SJCRH30 (cell line): ENCODE data around the gene HMCN2. TPM values are rescaled to one million over a fixed set of nuclear protein-coding genes. Genes with fewer than 3 reads are reported as not detected.

Experiments used
- DNase-seq, 2 experiments: peaks; one replicate each; pipeline ENCODE4 v3.0.0-alpha.2; 2015 to 2020
- H3K27ac ChIP-seq: fragments of 250-450 bp; sonication (Bioruptor Pico); 2 replicates; pipeline ENCODE4 v1.5.1; 2020; ENCODE audit warnings: mild to moderate bottlenecking, moderate library complexity
- H3K27me3 ChIP-seq: fragments of 250-450 bp; sonication (Bioruptor Pico); 2 replicates; pipeline ENCODE4 v1.5.1; 2020; ENCODE audit warnings: mild to moderate bottlenecking, moderate library complexity
- H3K36me3 ChIP-seq: fragments of 250-450 bp; sonication (Bioruptor Pico); 2 replicates; pipeline ENCODE4 v1.5.1; 2020; ENCODE audit warnings: mild to moderate bottlenecking, moderate library complexity
- H3K4me1 ChIP-seq: fragments of 250-450 bp; sonication (Bioruptor Pico); 2 replicates; pipeline ENCODE4 v1.5.1; 2020; ENCODE audit warnings: mild to moderate bottlenecking, moderate library complexity
- H3K4me3 ChIP-seq: fragments of 250-450 bp; sonication (Bioruptor Pico); 2 replicates; pipeline ENCODE4 v1.5.1; 2020; ENCODE audit warnings: mild to moderate bottlenecking, moderate library complexity
- H3K9me3 ChIP-seq: fragments of 250-450 bp; sonication (Bioruptor Pico); replicated peaks from 2 replicates; pipeline ENCODE4 v1.5.1; 2020; ENCODE audit warnings: mild to moderate bottlenecking, moderate library complexity
- total RNA-seq: library from RNA; depleted of rRNA; stranded (reverse); fragments of >200 nt; shearing (Covaris generic); gene quantifications from 2 replicates; pipeline ENCODE4 v1.2.3, GENCODE V29; 2014

HMCN2 gene
- total RNA-seq, 1 experiment from 2014 or later, result 5.6 TPM

DNA sequence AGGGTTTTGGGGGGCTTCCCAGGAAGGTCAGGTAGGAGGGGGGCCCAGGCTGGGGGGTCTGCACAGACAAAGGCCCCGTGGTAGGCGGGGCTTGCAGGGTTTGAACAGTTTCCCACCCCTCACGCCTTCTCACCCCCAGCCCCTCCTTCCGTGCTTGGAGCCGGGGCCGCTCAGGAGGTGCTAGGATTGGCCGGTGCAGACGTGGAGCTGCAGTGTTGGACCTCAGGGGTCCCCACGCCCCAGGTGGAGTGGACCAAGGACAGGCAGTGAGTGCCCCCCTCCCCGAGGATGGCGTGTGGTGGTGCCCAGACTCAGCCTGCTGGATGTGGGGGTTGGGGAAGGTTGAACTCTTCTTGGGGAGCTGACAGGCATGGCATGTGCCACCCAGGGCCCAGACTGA lies 83.8 kb downstream of the HMCN2 start:
- Histone ChIP-seq H3K4me3 (no peak overlapping the region), H3K9me3 (0 out of 2 replicates have a peak, but pooled peaks cover under 1% of the 10 kb centered on the region), H3K36me3 (no peaks in the 10 kb centered on the region), H3K4me1 (peaks cover 5% of the 10 kb centered on the region; the same call in 1 of the 2 replicates), H3K27ac (no peak overlapping the region), H3K27me3 (no peaks in the 10 kb centered on the region)
- no peak for DNase-seq

DNA sequence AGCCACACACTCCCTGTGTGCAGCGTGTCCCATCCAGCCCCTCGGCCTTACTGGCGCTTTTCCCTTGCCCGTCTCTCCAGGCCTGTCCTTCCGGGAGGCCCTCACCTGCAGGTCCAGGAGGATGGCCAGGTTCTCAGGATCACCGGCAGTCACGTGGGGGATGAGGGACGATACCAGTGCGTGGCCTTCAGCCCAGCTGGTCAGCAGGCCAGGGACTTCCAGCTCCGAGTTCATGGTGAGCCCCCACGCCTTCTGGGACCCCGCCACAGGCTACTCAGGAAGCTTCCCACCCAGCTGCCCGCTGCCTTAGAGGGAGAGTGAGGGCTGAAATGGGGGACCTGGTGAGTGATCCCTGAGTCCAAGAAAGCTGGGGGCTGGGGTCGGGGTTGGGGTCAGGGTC lies 85.8 kb downstream of the HMCN2 start:
- Histone ChIP-seq H3K4me1 (peaks cover 5% of the 10 kb centered on the region; the same call in 1 of the 2 replicates), H3K27ac (no peak overlapping the region), H3K27me3 (no peaks in the 10 kb centered on the region), H3K9me3 (no peaks in the 10 kb centered on the region), H3K4me3 (no peak overlapping the region), H3K36me3 (no peaks in the 10 kb centered on the region)
- DNase-seq, result no peak

DNA sequence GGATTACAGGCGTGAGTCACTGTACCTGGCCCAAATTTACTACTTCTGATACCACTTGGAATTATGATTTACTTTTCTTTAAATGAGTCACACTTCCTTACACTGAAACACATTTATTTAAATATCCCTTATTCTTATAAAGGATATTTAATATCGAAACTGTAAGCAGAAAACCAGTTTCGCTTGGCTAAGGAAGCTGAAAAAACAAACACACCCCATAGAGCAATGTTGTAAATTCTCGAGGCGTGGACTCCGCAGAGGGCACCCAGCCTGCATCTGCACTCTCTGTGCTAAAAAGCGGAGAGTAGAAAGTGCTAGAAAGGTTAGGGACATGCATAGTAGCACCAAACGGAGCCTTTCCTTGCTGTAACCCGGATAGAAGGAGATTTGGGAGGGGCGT lies 86.5 kb downstream of the HMCN2 start:
- H3K36me3 ChIP-seq, result no peaks in the 10 kb centered on the region
- H3K4me1 ChIP-seq, result peaks cover 5% of the 10 kb centered on the region; the same call in 1 of the 2 replicates
- no peak overlapping the region for H3K4me3 ChIP-seq
- no peak overlapping the region for H3K27ac ChIP-seq
- H3K9me3 ChIP-seq, result no peaks in the 10 kb centered on the region
- no peak for DNase-seq
- H3K27me3 ChIP-seq, result no peaks in the 10 kb centered on the region

DNA sequence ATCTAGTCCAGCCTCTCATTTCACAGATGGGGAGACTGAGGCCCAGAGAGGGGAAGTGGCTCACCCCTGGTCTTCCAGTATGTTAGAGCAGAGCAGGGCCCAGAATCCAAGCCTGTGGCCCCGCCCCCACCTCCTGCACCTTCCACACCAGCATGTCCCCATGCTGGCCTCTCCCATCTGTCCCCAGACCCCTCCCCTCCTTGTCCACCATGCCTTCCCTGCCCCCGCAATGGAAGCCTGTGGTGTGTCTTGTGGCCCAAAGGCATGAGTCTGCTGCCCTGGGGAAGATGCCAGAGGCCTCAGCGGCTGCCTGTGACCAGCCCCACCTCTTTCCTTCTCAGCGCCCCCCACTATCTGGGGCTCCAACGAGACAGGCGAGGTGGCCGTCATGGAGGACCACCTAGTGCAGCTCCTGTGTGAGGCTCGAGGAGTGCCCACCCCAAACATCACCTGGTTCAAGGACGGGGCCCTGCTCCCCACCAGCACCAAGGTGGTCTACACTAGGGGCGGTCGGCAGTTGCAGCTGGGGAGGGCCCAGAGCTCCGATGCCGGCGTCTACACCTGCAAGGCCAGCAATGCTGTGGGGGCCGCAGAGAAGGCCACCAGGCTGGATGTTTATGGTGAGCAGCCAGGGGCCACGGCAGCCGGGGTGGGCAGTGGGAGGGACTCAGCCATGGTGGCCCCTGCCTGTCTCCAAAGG lies 87.2 kb downstream of the HMCN2 start:
- no peak for DNase-seq

DNA sequence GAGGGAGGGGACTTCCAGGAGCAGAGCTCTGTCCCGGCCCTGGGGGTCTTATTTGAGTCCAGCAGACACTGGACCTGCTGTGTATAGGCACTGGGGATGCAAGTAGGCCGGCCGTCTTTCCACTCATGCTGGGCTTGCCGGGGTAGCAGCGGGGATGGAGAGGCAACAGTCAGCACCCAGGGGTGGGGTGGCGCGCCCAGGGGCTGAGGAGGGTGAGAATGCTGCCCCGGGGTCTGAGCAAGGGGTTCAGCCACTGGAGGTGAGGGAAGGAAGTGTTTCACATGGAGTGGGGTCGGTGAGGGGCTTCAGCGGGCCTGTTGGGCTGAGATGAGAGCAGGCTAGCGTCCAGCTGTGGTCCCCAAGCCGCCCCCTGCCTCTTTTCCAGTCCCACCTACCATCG lies 88.8 kb downstream of the HMCN2 start:
- H3K36me3 ChIP-seq, result no peaks in the 10 kb centered on the region
- no peak overlapping the region for H3K4me3 ChIP-seq
- no peaks in the 10 kb centered on the region for H3K4me1 ChIP-seq
- H3K9me3 ChIP-seq, result no peaks in the 10 kb centered on the region
- H3K27me3 ChIP-seq, result no peaks in the 10 kb centered on the region
- no peak overlapping the region for H3K27ac ChIP-seq
- no peak for DNase-seq

More for the DNA sequence above, 87.2 kb downstream of the HMCN2 start:
- H3K4me1 ChIP-seq, result peaks cover 4% of the 10 kb centered on the region; the same call in 1 of the 2 replicates
- no peak overlapping the region for H3K4me3 ChIP-seq
- no peaks in the 10 kb centered on the region for H3K27me3 ChIP-seq
- no peaks in the 10 kb centered on the region for H3K36me3 ChIP-seq
- H3K27ac ChIP-seq, result no peak overlapping the region
- no peaks in the 10 kb centered on the region for H3K9me3 ChIP-seq

DNA sequence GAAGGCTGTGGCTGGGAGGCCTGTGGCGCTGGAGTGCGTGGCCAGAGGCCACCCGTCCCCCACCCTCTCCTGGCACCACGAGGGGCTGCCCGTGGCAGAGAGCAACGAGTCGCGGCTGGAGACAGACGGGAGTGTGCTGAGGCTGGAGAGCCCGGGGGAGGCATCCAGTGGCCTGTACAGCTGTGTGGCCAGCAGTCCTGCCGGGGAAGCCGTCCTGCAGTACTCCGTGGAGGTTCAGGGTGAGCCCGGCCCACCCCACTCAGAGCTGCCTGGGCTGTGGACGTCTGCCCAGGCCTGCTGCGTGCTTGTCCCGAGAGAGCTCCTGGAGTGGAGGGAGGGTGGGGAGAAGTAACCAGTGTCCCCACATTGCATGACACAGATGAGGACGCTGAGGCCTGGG lies 89.2 kb downstream of the HMCN2 start:
- H3K27me3 ChIP-seq, result no peaks in the 10 kb centered on the region
- no peak overlapping the region for H3K4me3 ChIP-seq
- no peaks in the 10 kb centered on the region for H3K9me3 ChIP-seq
- H3K4me1 ChIP-seq, result no peaks in the 10 kb centered on the region
- DNase-seq, result no peak
- H3K36me3 ChIP-seq, result no peaks in the 10 kb centered on the region
- no peak overlapping the region for H3K27ac ChIP-seq

DNA sequence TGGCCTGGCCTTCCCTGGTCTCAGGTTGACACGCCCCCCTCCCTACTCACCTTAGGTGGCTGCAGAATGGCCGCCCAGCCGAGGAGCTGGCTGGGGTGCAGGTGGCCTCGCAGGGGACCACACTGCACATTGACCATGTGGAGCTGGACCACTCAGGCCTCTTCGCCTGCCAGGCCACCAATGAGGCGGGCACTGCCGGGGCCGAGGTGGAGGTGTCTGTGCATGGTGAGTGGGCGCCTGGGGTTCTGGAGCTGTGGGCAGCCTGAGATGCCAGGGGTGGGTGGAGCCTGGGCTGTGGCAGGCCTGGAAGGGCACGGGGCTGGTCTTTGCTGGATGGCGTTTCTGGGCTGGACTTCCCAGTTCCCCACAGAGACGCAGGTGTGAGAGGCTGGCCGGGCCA lies 90.5 kb downstream of the HMCN2 start:
- Histone ChIP-seq H3K27ac (no peak overlapping the region), H3K4me1 (no peaks in the 10 kb centered on the region), H3K27me3 (no peaks in the 10 kb centered on the region), H3K36me3 (no peaks in the 10 kb centered on the region), H3K9me3 (no peaks in the 10 kb centered on the region), H3K4me3 (no peak overlapping the region)
- no peak for DNase-seq

DNA sequence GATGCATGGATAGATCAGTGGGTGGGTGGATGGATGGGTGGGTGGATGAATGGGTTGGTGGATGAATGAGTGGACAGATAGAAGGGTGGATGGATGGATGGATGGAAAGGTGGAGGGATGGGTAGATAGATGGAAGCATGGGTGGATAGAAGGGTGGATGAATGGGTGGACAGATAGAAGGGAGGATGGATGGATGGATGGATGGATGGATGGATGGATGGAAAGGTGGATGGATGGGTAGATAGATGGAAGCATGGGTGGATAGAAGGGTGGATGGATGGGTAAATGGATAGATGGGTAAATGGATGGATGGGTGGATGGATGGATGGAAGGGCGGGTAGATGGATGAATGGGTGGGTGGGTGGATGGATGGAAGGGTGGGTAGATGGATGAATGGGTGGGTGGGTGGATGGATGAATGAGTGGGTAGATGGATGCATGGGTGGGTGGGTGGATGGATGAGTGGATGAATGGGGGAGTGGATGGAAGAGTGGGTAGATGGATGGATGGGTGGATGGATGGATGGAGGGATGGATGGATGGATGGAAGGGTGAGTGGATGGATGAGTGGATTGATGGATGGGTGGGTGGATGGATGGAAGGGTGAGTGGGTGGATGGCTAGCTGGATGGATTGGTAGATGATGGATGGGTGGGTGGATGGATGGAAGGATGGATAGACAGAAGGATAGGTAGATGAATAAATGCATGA lies 91.5 kb downstream of the HMCN2 start:
- H3K4me1 ChIP-seq, result no peaks in the 10 kb centered on the region
- no peak for DNase-seq
- no peak overlapping the region for H3K4me3 ChIP-seq
- H3K9me3 ChIP-seq, result no peaks in the 10 kb centered on the region
- H3K36me3 ChIP-seq, result no peaks in the 10 kb centered on the region
- no peak overlapping the region for H3K27ac ChIP-seq
- H3K27me3 ChIP-seq, result no peaks in the 10 kb centered on the region

DNA sequence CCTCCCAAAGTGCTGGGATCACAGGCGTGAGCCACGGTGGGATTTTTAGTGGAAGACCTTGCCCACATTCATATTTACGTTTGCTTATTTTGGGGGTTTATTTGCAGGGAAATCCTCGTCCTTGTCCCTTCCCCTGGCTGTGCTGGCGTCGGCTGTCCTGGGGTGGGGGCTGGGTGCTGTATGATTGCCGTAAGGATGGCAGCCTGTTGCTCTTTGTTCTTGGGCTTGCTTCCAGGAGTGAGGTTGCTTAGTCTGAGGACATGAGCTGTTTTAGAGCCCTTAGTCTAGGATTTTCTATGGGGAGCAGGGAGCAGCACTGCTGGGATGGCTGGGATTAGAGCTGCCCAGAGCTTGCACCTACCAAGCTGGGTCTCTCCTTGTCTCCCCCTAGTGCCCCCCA lies 93.4 kb downstream of the HMCN2 start:
- Histone ChIP-seq H3K4me3 (no peak overlapping the region), H3K36me3 (no peaks in the 10 kb centered on the region), H3K27ac (no peak overlapping the region), H3K4me1 (no peaks in the 10 kb centered on the region), H3K27me3 (no peaks in the 10 kb centered on the region), H3K9me3 (no peaks in the 10 kb centered on the region)
- DNase-seq, result no peak

DNA sequence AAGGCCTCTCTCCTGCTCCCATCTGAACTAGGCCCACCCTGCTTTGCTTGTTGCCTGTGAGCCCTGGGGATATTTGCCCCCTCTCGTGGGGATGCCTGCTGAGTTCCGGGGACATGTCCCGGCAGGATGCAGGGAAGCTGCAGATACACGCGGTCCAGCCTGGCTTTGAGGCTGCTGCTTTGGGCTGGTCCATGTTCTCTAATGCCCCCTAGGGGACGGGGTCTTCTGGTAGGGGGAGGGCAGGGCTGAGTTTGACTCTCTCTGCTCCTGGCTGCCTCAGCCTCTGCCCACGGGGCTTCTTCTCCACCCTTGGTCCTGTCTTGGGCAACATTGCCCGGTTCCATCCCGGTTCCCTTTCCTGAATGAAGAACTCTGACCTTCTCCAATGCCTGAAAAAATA lies 94.3 kb downstream of the HMCN2 start:
- Histone ChIP-seq H3K36me3 (no peaks in the 10 kb centered on the region), H3K9me3 (no peaks in the 10 kb centered on the region), H3K4me1 (no peaks in the 10 kb centered on the region), H3K27ac (no peak overlapping the region), H3K27me3 (no peaks in the 10 kb centered on the region), H3K4me3 (no peak overlapping the region)
- DNase-seq, result no peak

DNA sequence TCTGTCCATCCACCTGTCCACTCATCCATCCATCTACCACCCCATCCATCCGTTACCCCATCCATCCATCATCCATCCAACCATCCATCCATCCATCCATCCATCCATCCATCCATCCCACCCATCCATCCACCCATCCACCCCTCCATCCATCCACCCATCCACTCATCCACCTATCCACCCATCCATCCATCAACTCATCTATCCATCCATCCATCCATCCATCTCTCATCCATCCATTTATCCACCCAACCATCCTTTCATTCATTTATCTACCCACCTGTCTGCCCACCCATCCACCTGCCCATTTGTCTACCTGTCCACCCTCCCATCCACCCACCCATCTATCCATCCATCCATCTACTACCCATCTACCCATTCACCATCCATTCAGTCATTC lies 95.1 kb downstream of the HMCN2 start:
- no peaks in the 10 kb centered on the region for H3K36me3 ChIP-seq
- H3K4me3 ChIP-seq, result no peak overlapping the region
- H3K9me3 ChIP-seq, result no peaks in the 10 kb centered on the region
- H3K4me1 ChIP-seq, result no peaks in the 10 kb centered on the region
- no peak for DNase-seq
- H3K27me3 ChIP-seq, result no peaks in the 10 kb centered on the region
- H3K27ac ChIP-seq, result no peak overlapping the region

DNA sequence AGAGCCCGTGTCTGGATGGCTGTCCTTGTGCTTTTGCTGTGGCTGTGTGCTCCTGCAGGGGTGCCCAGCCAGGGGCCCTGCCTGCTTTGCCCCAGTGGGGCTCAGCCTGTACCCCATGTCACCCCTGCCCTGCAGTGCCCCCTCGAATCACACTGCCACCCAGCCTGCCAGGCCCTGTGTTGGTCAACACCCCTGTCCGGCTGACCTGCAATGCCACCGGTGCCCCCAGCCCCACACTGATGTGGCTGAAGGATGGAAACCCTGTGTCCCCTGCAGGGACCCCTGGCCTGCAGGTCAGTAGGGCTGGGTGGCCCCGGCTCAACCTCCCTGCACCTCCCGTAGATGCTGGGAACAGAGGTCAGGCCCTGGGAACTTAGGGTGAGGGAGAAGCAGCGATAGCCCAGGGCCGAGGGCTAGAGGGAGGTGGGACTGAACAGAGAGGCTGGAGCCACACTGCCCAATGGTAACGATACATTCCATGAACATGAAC lies 96.4 kb downstream of the HMCN2 start:
- Histone ChIP-seq H3K4me3 (no peak overlapping the region), H3K27ac (no peak overlapping the region), H3K4me1 (peaks cover under 1% of the 10 kb centered on the region; the same call in 1 of the 2 replicates), H3K36me3 (no peaks in the 10 kb centered on the region), H3K9me3 (no peaks in the 10 kb centered on the region), H3K27me3 (no peaks in the 10 kb centered on the region)
- no peak for DNase-seq

DNA sequence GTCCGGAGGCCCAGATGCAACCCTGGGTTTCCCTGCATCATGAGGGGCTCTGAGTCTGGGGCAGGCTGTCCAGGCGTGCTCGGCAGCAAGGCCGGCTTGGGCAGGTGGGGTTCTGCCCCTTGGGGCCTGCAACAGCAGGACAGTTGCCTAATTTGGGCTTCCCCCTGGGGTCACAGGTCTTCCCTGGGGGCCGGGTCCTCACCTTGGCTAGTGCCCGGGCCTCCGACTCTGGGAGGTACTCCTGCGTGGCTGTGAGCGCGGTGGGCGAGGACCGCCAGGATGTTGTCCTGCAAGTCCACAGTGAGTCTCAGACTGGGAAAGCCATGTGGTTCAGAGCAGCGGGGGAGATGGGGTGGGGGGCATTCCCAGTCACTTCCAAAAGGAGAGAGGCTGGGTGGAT lies 97.1 kb downstream of the HMCN2 start:
- Histone ChIP-seq H3K4me3 (no peak overlapping the region), H3K36me3 (no peaks in the 10 kb centered on the region), H3K4me1 (peaks cover 6% of the 10 kb centered on the region; the same call in 1 of the 2 replicates), H3K27ac (no peak overlapping the region), H3K9me3 (no peaks in the 10 kb centered on the region), H3K27me3 (no peaks in the 10 kb centered on the region)
- DNase-seq, result no peak

DNA sequence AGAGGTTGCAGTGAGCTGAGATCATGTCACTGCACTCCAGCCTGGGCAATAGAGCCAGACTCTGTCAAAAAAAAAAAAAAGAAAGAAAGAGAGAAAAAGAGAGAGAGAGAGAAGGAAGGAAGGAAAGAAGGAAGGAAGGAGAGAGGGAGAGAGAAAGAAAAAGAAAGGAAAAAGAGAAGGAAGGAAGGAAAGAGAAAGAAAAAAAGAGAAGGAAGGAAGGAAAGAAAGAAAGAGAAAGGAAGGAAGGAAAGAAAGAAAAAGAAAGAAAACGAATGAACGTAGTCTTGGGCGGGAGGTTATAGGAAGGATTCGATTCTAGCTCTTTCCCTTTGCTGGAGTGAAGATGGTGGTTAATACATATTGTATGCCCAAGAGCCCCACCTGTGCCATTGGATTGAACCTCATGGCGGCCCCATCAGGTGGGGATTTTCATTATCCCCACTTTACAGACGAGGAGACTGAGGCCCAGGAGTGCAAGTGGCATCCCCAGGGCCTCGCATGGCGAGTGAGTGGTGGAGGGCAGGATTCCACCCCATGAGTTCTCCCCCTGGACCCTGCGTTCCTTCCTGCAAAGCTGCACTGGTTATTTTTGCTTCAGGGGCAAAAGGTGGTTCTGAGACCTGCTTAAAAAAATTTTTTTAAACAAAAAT lies 98.3 kb downstream of the HMCN2 start:
- Histone ChIP-seq H3K36me3 (no peaks in the 10 kb centered on the region), H3K27ac (no peak overlapping the region), H3K27me3 (no peaks in the 10 kb centered on the region), H3K4me3 (no peak overlapping the region), H3K4me1 (peaks cover 9% of the 10 kb centered on the region; the same call in 1 of the 2 replicates), H3K9me3 (no peaks in the 10 kb centered on the region)
- no peak for DNase-seq
